Measurements from ENCODE around the gene PBX4.

GRCh38 chr19:19636573-19637185, 18.2 kb upstream of the PBX4 start:
- TF ChIP-seq REST (IDR thresholded peaks at IDR 0.05; ENCODE audit: insufficient read depth in 1 of 2, low read depth in 2 of 2, low read length in 1 of 2), result no peak
- TF ChIP-seq CTCF (IDR thresholded peaks at IDR 0.05), result no peak
- no peak for TF ChIP-seq POLR2AphosphoS5 (IDR thresholded peaks at IDR 0.05; ENCODE audit: low read depth, low read length)
- TF ChIP-seq SIN3A (IDR thresholded peaks at IDR 0.05; ENCODE audit: borderline replicate concordance, insufficient read depth, low read depth, low read length), result no peak

Data from Panc1 (cell line).